CD4-positive, alpha-beta T cell treated with Interleukin-10 for 1 hour (primary cell): ENCODE data around the gene ICOS.
A peak's percentile ranks its signal among the peaks of the same experiment; 100 is the strongest.
"Not testable (repeated sequence)": the region's sequence is repeated elsewhere in the genome, so short reads cannot be mapped to it uniquely, and the experiment has no call there.

Source experiments
- DNase-seq: peaks from one replicate; pipeline ENCODE4 v3.0.0-alpha.2; 2020

Gene ICOS

DNA sequence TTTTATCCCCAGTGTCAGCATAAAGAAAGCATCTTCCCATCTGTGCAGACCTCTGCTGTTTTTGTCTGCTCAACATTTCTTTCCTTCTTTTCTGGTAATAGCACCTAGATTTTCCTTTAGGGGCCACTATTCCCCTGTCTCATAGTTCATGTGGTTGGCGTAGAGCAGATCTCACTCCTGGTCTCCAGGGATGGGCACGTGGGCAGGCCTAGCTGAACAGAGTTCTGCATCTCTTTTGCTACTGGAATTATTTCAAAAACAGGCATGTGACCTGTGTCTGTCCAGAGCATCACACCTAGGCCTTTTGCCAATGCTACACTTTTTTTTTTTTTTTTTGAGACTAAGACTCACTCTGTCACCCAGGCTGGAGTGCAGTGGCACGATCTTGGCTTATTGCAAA lies 17.7 kb upstream of the ICOS start:
- no peak for DNase-seq

DNA sequence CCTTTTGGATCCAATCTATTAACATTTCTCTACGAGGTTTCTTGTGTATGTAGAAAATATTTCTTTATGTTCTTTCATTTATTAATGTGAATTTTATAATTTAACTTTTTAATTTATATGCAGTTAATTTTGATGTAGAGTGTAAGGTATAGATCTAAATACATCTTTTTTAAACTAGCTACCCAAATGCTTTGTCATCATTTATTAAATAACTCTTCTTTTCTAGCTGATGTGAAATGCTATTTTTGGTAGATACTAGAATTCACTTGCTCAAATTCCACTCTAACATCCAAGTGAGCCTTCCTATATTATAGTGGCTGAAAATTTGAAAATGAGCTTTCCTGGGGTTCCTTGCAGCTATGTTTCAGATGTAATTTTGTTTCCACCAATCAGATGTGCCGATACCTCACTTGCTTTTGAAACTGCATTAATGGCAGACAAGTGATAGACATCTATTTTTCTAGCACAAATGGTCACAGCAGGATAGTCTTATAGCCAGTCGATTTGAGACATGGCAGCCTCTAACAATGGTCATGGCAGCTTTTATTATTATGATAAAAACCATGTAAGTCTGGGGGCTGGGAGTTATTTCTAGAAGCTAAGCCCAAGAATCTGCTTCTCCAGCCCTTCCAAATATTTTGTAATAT lies 10.9 kb upstream of the ICOS start:
- no peak for DNase-seq

DNA sequence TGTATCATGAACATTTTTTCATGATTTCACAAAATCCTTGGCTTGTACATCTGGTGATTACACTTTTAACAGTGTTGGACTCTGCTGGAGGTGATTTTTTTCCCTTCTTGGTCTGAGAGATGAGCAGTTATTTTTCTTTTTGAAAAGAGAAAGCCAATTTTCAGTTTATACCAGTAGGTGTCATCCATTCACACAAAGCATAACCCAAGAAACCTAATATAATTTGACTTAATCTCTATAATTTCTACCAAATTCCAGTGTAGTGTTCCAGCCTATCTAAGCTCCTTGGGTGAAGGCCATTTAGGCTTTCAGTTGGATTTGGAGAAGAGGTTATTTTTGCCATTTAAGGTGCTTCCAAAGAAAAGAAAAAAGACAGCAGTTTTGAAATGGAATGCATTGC lies 7.7 kb upstream of the ICOS start:
- peak; percentile 54 for DNase-seq

DNA sequence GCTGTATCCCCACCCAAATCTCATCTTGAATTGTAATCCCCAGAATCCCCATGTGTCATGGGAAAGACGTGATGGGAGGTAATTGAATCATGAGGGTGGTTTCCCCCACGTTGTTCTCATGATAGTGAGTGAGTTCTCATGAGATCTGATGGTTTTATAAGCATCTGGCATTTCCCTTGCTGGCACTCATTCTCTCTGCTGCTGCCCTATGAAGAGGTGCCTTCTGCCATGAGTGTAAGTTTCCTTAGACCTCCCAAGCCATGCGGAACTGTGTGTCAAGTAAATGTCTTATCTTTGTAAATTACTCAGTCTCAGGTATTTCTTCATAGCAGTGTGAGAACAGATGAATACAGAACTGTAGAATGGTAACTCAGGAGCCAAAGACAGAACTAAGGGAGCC lies 5.3 kb upstream of the ICOS start:
- not testable (repeated sequence) for DNase-seq

DNA sequence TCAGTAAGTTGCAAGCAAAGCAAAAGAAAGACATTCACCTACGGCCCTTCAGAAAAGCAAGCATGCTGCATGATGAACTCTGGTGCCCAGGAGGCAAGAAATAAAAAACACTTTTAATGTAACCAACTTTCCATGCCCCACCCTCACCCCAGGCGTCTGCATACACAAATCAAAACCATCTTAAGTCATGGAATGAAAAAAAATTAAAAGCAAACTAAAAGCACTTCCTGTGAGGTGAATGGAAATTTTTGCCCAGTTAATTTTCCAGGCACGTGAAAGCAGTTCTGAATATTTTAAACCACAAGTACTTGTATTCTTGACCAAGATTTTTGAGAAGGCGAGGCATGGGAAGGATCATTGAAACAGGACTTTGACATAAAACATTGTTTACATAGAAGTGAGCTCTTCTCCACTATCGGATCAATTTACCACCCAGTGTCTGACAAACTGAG lies 2.5 kb upstream of the ICOS start:
- DNase-seq, result peak; percentile 54

DNA sequence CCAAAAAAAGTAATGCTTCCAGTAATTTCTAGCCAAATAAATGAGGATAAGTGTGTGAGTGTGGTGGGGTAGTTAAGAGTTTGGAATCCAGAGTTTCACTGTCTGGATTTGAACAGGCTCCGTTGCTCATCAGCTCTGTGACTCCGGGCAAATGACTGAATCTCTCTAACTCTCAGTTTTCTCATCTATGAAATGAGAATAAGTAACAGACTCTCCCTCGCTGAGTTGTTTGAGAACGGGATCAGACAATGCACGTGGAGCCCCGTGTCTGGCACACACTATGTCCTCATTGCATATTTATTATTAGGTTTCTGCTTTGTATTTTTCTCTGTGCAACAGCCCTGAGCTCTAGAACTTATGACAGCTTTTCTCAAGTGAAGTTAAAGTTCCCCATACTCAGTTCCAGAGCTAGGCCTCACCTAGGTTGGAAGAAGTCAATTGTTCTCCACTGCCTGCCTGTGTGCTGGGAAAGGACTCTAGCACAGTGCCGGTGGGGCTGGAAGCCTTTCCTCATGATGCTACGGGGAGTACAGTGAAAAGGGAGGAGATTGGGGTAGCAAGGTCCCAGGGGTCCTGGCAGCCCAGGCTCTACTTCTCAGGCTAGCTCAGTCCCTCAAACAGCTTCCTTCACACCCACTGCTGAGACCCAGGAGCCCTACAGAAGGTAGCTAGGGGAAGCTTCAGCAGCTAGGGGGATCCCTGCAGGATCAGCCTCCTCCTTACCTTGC lies 1.7 kb upstream of the ICOS start:
- no peak for DNase-seq

DNA sequence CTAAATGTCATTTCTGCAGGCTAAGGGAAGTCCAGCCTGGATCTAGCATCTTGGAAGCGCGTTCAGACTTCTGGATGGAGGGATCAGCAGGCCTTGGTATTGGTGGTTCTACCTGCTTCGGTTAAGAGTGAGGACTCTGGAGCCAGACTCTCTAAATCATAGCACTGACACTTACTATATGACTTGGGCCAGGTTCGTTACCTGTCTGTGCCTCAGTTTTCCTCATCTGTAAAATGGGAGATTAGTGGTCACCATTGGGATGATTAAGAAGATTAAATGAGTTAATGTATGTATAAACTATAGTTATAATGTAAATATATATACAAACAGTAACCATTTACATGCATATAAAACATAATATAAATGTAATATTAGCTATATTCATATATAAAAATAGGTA lies 995 bp upstream of the ICOS start:
- no peak for DNase-seq

DNA sequence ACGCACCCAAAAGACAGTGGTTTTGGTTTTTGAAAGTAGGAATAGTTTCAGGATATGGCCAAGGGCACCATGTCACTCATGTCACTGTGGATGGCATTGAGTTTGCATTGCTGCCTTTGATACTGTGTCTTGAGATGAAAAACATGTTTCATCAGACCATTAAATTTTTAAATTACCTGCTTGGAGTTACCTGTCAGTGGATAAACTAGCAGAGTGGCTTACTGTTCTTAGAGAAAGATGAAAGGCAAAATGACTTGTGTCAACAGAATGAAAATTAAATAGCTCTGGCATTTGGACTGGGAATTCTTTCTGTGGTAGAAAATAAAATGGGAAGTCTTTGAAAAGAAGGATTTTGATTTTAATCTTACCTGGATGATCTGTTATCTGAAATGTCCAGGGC lies 386 bp downstream of the ICOS start:
- no peak for DNase-seq

DNA sequence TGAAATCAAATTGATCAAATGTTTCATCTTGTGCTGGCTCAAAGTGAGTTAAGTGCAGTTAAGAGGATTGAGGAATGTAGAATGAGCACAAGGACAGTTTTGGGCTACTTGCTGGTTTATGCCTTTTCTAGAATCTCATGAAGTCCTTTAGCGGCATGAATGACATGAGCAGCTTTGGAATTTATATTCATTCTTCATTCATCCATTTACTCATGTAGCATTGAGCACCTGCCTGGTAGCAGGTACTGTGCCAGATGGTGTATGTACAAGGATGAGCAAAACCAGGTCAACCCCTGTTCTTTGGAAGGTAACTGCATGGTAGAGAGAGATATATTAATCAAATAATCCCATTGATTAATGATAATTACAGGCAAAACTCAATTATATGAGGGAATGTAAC lies 1.2 kb downstream of the ICOS start:
- no peak for DNase-seq

DNA sequence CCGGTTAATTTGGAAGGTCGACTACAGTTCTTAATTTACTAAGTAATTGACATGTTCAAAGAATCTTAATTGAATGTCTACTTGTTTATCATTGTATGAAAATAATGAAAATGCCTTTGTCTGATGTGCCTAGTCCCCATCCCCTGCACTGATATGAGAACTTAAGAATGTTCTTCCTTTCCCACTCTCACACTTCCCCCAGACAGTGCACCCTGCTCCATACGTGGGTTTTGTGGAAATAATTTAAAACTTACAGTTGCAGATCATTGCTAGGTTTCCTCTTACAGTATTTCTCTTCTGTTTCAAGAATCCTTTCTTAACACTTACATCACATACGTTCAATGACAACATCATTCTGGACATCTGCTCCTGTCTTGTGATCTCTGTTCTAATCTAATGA lies 3.5 kb downstream of the ICOS start:
- no peak for DNase-seq

DNA sequence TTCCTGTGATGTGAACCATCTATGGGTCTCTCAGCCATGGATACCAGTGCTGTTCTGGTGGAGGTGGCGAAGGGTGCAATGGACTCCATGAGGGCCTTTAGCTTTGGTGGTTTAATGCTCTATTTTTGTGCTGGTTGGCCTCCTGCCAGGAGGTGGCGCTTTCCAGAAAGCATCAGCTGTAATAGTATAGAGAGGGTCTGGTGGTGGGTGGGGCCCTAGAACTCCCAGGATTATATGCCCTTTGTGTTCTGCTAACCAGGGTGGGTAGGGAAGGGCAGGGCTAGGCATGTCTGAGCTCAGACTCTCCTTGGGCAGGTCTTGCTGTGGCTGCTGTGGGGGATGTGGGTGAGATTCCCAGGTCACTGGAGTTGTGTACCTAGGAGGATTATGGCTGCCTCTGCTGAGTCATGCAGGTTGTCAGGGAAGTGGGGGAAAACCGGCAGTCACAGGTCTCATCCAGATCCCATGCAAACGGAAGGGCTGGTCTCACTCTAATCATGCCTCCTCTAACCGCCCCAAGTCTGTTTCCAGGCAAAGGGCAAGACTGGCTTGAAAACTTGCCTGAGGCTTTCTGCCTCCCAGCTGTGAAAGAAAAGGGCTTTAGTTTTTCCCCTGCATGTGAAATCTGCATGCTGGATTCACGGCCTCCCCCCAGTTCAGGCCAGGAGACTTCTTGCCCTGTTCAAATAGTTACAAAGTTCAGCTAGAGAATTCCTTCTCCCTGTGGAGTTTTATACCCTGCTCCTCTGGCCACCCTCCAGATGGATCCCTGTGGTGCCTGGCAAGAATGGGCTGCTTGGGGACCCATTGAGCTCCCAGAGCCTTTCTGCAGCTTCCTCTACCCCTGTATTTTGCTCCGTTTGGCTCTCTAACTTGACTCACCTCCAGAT lies 7.2 kb downstream of the ICOS start:
- DNase-seq, result peak; percentile 51

DNA sequence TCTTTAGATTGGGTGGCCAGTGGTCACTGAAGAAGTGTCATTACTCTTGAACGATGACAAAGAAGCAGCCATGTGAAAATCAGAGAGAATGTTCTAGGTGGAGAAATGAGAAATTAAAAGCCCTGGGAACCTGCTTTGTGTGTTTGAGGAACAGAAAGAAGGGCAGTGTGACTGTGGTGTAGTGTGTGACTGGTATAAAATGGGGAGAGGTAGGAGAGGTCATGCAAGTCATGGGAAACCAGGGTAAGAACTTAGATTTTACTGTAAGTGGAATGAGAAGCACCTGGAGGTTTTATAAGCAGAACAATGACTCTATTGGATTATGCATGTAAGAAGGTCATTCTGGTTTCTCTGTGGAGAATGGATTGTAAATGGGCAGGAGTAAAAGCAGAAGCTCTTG lies 12.2 kb downstream of the ICOS start:
- DNase-seq, result no peak

DNA sequence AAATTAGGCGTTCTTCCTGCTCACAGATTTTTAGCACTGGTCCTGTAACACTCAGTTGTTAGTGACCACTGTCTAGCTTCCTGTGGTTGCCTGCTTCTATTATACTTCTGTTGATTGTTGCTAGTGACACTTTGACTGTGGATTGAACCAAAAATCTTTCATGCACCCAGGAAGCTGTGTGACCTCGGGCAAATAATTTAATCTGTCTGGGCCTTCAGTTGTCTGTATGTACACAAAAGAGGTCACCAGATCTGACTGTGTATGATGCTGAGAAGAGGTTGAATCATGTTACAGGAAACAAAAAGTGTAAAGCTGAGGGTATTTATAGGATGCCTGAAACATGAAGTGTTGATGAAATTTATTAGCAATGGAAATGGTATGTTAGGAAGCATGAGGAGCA lies 12.7 kb downstream of the ICOS start:
- peak; percentile 60 for DNase-seq

DNA sequence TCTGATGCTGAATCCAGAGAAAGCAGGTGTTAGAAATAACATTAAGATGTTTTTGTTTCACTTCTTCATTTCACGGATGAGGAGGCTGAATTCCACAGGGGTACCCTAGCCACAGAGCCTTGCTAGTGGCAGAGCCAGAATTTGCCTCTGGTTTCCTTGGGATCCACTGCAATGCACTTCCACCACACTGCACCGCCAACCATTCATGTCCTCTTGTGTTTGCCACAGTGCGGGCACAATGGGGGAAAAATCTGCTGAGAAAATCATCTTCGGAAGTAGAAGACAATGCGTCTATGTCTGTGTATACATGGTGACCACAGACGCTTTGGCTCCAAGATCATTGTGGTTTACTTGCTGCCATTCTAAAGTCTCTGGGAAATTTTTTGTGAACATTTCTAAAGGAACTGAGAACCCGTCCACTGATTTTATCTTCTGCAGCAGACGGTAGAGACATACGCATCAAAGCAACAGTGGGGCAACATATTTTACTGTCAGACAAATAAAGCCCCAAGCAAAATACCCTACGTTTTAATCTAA lies 14.9 kb downstream of the ICOS start:
- DNase-seq, result peak; percentile 79

DNA sequence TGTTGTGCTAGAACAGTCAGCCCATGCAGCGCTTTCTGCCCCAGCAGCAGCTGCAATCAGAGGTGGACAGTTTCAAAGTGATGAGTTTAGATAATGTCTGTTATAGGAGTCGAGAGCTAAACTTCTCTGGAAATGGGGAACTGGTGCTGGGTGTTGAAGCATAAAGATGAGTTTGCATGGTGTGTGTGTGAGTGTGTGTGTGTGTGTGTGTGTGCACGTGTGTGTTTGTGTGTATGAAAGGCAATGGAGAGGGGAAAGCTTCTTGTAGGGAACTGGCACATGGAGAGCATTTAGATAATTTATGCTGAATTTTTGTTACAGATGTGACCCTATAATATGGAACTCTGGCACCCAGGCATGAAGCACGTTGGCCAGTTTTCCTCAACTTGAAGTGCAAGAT lies 22.7 kb downstream of the ICOS start:
- DNase-seq, result no peak

DNA sequence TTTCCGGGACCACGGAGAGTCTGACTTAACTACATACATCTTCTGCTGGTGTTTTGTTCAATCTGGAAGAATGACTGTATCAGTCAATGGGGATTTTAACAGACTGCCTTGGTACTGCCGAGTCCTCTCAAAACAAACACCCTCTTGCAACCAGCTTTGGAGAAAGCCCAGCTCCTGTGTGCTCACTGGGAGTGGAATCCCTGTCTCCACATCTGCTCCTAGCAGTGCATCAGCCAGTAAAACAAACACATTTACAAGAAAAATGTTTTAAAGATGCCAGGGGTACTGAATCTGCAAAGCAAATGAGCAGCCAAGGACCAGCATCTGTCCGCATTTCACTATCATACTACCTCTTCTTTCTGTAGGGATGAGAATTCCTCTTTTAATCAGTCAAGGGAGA lies 23.1 kb downstream of the ICOS start:
- no peak for DNase-seq

DNA sequence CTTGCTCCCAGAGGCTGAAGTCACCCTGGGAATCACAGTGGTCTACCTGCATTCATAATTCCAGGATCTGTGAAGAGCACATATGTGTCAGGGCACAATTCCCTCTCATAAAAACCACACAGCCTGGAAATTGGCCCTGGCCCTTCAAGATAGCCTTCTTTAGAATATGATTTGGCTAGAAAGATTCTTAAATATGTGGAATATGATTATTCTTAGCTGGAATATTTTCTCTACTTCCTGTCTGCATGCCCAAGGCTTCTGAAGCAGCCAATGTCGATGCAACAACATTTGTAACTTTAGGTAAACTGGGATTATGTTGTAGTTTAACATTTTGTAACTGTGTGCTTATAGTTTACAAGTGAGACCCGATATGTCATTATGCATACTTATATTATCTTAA lies 24.2 kb downstream of the ICOS start:
- DNase-seq, result no peak

DNA sequence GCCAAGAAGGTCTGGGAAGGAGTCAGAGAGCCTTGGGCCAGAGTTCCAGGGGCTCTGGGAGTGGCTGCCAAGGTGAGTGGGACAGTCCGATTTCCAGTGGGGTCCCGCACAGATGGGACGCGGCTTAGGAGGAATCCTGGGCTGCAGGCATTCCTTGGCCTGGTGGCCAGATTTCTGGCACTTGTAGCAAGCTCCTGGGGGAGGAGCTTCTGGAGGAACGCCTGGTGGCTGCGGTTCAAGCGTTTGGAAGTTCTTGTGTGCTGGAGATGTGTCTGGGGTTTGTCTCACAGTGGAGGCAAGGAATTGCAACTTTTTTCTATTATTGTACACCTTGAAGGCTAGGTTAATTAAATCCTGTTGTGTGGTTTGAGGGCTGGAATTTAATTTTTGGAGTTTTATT lies 28.6 kb downstream of the ICOS start:
- not testable (repeated sequence) for DNase-seq

DNA sequence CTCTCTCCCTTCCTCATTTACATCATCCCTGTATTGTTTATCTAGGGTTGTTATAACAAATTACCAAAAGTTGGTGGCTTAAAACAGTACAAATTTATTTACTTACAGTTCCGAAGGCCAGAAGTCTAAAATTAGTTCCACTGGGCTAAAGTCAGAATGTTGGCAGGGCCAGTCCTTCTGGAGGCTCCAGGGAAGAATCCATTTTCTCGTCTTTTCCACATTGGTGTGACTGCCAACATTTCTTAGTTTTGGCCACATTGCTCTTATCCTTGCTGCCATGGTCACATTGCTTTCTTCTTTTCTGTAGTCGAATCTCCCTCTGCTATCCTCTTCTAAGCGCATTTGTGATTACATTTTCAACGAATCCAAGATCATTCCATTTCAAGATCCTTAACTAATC lies 34.7 kb downstream of the ICOS start:
- no peak for DNase-seq

DNA sequence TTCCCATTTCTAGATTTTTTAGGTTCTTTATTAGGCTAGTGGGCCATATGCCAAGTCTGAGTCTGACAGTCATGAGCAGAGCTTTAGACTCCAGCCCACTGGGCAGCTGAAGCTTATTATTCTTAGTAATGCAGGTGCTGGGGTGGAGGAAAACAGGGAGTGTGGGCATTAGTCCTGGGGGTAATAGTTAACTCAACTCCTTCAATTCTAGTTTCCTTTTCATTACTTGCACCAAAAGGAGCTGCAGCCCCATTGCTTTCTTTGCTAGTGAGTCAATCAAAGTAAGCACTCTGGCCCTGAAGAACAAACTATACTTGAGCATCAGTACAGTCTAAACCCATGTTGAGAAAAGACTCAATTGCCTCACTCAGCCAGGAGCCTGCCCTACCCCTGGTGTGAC lies 35.5 kb downstream of the ICOS start:
- no peak for DNase-seq

DNA sequence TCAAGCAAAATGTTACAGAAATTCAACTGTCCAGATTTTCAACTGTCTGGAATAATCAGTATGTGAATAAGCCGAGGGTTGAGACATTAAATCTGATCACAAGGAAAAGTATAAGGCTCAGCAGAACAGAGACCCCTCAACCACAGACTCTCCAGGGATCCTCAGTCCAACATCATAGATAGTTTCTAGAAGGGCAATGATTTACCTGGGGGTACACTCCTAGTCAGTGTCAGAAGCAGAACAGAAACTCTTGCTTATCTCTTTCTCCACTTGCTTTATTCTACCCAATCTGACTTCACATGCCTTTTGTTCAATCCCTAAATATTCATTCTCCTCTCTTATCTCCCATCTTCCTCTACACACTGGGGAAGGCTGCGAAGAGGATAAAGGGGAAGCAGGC lies 36.4 kb downstream of the ICOS start:
- DNase-seq, result no peak

DNA sequence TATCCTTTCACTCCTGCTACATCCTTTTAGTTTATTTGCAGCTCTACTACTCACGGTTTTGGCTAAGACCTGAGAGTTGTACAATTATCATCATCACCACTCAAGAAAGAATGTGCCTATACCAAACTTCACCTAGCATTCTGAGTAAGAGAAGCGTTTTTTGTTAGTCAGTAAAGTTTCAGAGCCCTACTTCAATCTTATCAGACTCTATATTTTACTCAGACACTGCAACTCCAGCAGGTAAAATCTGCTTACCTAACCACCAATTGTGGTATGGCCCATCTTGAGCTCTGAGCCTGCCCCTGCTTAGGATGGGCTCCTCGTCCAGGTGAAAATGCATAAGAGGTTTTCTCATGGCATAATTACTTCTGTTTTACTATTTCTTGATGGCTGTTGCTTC lies 37.1 kb downstream of the ICOS start:
- no peak for DNase-seq

DNA sequence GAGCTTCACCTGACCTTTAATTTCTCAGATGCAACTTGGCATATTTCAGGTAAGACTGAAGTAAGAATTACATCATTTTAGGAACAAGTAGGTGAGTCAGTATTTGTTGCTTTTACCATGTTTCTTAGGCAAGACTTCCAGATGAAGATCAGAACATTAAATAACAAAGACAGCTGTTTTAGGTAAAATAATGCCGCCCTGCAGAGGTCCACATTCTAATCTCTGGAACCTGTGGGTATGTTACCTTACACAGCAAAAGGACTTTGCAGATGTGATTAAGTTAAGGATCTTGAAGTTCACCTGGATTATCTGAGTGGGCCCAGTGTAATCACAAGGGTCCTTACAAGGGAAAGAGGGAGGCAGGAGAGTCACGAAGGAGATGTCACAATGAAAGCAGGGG lies 39.3 kb downstream of the ICOS start:
- DNase-seq, result no peak

DNA sequence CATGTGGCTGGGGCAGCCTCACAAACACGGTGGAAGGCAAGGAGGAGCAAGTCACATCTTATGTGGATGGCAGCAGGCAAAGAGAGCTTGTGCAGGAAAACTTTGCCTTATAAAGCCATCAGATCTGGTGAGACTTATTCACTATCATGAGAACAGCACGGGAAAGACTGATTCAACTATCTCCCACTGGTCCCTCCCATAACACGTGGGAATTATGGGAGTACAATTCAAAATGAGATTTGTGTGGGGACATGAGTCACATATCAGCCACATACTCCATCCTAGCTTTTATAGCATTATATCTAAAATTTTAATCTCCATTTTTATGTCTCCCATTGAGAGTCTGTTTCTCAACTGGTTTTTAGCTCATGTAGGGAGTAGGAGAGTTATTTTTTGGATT lies 45.7 kb downstream of the ICOS start:
- DNase-seq, result no peak
